K562 (cell line): ENCODE data around the gene BCL2L13. TPM values are rescaled to one million over a fixed set of nuclear protein-coding genes. Genes with fewer than 3 reads are reported as not detected.

ENCODE experiments used
- ATAC-seq: fragments of 200-7000 bp; cut with Tn5 transposase; 3 replicates; pipeline ENCODE4 v1.9.1; 2020; ENCODE audit warnings: moderate library complexity
- BruUV-seq: library from RNA; stranded (reverse); fragments of 400-500 nt; replicated peaks from 2 replicates; lab custom pipeline; 2021; lab: Mats Ljungman, UMichigan
- CTCF ChIA-PET: fragments of 300-600 bp; formaldehyde crosslinking; extraction: SDS; loops from one replicate; lab custom pipeline; 2021; ENCODE audit warnings: low intra/inter-chr PET ratio; lab: Yijun Ruan, JAX
- POLR2A ChIA-PET: fragments of 300-600, 350-650 bp; sonication (Branson Sonifier 250); formaldehyde crosslinking; extraction: SDS; loops from one replicate; lab custom pipeline; 2021; ENCODE audit warnings: antibody characterized with exemption, inconsistent platforms; lab: Yijun Ruan, JAX
- DNase-seq, 4 experiments: peaks; one replicate each; pipeline versions ENCODE4 v3.0.0 to v3.0.0-alpha.2; 2011 to 2018; ENCODE audit warnings: low spot score in 3 of 4, mixed read lengths in 3 of 4; ENCODE audit errors: extremely low read depth in 1 of 4
- FAIRE-seq: peaks from 2 replicates; lab custom pipeline; 2011; peaks lifted over from hg19 to GRCh38; lab: Jason Lieb, UNC
- H2AFZ ChIP-seq: 2 replicates; pipeline ENCODE4 v1.6.0; 2011; ENCODE audit warnings: low read depth, low read length, control low read depth, inconsistent platforms
- H3K27ac ChIP-seq: fragments of 200-600 bp; 3 replicates; pipeline ENCODE4 v1.8.0; 2011; ENCODE audit warnings: low read depth, mild to moderate bottlenecking, control low read depth, inconsistent platforms, low read length, moderate library complexity, mixed read lengths; ENCODE audit errors: extremely low read depth
- H3K27me3 ChIP-seq, 2 experiments: fragments of 300-600 bp in 1 of 2; 2 replicates in 1 of 2; 3 replicates in 1 of 2; pipeline versions ENCODE4 v1.6.0 to v1.8.0; 2011; ENCODE audit warnings: inconsistent platforms in 2 of 2, low read length in 2 of 2, mild to moderate bottlenecking in 1 of 2, mixed read lengths in 1 of 2, moderate library complexity in 1 of 2; ENCODE audit not compliant: control insufficient read depth in 2 of 2, insufficient read depth in 2 of 2
- H3K36me3 ChIP-seq: fragments of 300-600 bp; 3 replicates; pipeline ENCODE4 v1.8.0; 2011; ENCODE audit warnings: mild to moderate bottlenecking, low read length, inconsistent platforms; ENCODE audit not compliant: control insufficient read depth, insufficient read depth
- H3K4me1 ChIP-seq, 2 experiments: fragments of 200-600 bp in 1 of 2; replicated peaks in 1 of 2; 2 replicates in 1 of 2; 3 replicates in 1 of 2; pipeline versions ENCODE4 v1.5.1 to v1.8.0; 2011; ENCODE audit warnings: inconsistent platforms in 2 of 2, low read length in 2 of 2, mild to moderate bottlenecking in 1 of 2, mixed read lengths in 1 of 2, moderate library complexity in 1 of 2; ENCODE audit not compliant: control insufficient read depth in 2 of 2, insufficient read depth in 2 of 2
- H3K4me2 ChIP-seq: 2 replicates; pipeline ENCODE4 v1.6.1; 2011; ENCODE audit warnings: low read length, control low read depth, inconsistent platforms, mixed read lengths; ENCODE audit not compliant: insufficient read depth
- H3K4me3 ChIP-seq: fragments of 200-600 bp; sonication (generic), shearing (Covaris generic); 2 replicates; pipeline ENCODE4 v1.5.1; 2016; ENCODE audit warnings: control low read depth, inconsistent platforms
- H3K79me2 ChIP-seq: fragments of 200-600 bp; 3 replicates; pipeline ENCODE4 v1.8.0; 2011; ENCODE audit warnings: low read length, inconsistent platforms; ENCODE audit not compliant: control insufficient read depth, insufficient read depth
- H3K9ac ChIP-seq, 2 experiments: 2 replicates each; pipeline versions ENCODE4 v1.6.0 to v1.6.1; 2011; ENCODE audit warnings: low read depth in 2 of 2, low read length in 2 of 2, control low read depth in 1 of 2, inconsistent platforms in 1 of 2, mild to moderate bottlenecking in 1 of 2, mixed read lengths in 1 of 2; ENCODE audit not compliant: insufficient read depth in 1 of 2
- H3K9me1 ChIP-seq: one replicate; pipeline ENCODE4 v1.6.0; 2011; ENCODE audit warnings: inconsistent platforms, mild to moderate bottlenecking, low read length, moderate library complexity; ENCODE audit not compliant: control insufficient read depth, insufficient read depth
- H3K9me3 ChIP-seq: replicated peaks from 2 replicates; pipeline ENCODE4 v1.5.1; 2011; ENCODE audit warnings: low read depth, low read length, inconsistent platforms; ENCODE audit not compliant: control insufficient read depth, insufficient read depth
- H4K20me1 ChIP-seq: replicated peaks from 2 replicates; pipeline ENCODE4 v1.6.1; 2011; ENCODE audit warnings: low read length, inconsistent platforms, mixed read lengths; ENCODE audit not compliant: control insufficient read depth, insufficient read depth
- IFI16 ChIP-seq: fragments of 250-450 bp; sonication (Bioruptor Pico); IDR thresholded peaks from 2 replicates; pipeline ENCODE4 v2.1.2; 2022; ENCODE audit warnings: mild to moderate bottlenecking, inconsistent platforms
- MCM5 ChIP-seq: fragments of 450-650 bp; IDR thresholded peaks from 2 replicates; pipeline ENCODE4 v1.6.1; 2016; ENCODE audit warnings: low read depth
- NELFE ChIP-seq: IDR thresholded peaks from 2 replicates; pipeline ENCODE4 v1.6.1; 2011; ENCODE audit warnings: mild to moderate bottlenecking; ENCODE audit not compliant: insufficient read depth, insufficient read length
- NR4A1 ChIP-seq, 2 experiments: fragments of 250-450 bp in 1 of 2; fragments of 450-650 bp in 1 of 2; sonication (Bioruptor Pico) in 1 of 2; IDR thresholded peaks; 2 replicates each; pipeline versions ENCODE4 v1.4.0 to v1.6.1; 2016 to 2020; ENCODE audit warnings: mild to moderate bottlenecking in 2 of 2, missing compliant biosample characterization in 1 of 2, missing genetic modification characterization in 1 of 2, moderate library complexity in 1 of 2
- PHF21A ChIP-seq: fragments of 450-650 bp; IDR thresholded peaks from 2 replicates; pipeline ENCODE4 v1.6.1; 2017; ENCODE audit warnings: low read depth, borderline replicate concordance
- PPARD ChIP-seq: fragments of 250-450 bp; sonication (Bioruptor Pico); IDR thresholded peaks from 2 replicates; pipeline ENCODE4 v1.8.0; 2022; ENCODE audit warnings: inconsistent platforms, mild to moderate bottlenecking, moderate library complexity
- RHOXF2B ChIP-seq: fragments of 250-450 bp; sonication (Bioruptor Pico); conservative IDR thresholded peaks from 2 replicates; pipeline ENCODE4 v1.5.1; 2021
- TOE1 ChIP-seq, 2 experiments: fragments of 450-650 bp in 1 of 2; sonication (generic) in 1 of 2; formaldehyde crosslinking in 1 of 2; IDR thresholded peaks; 2 replicates each; pipeline versions ENCODE4 v1.7.1 to v1.8.0; 2016 to 2022; ENCODE audit warnings: borderline replicate concordance in 2 of 2, mild to moderate bottlenecking in 2 of 2, antibody characterized with exemption in 1 of 2, inconsistent platforms in 1 of 2, low read depth in 1 of 2, missing genetic modification reagents in 1 of 2, moderate library complexity in 1 of 2
- ZKSCAN1 ChIP-seq: fragments of 150-350 bp; IDR thresholded peaks from 2 replicates; pipeline ENCODE4 v1.6.1; 2016; ENCODE audit warnings: low read depth, low read length
- ZKSCAN8 ChIP-seq: fragments of 200-800 bp; sonication (Bioruptor generic); IDR thresholded peaks from 2 replicates; pipeline ENCODE4 v1.6.1; 2016; ENCODE audit warnings: missing genetic modification characterization, missing compliant biosample characterization
- ZNF212 ChIP-seq: fragments of 450-650 bp; formaldehyde crosslinking; IDR thresholded peaks from 2 replicates; pipeline ENCODE4 v1.4.0; 2020; ENCODE audit warnings: mild to moderate bottlenecking
- ZNF41 ChIP-seq: fragments of 250-450 bp; sonication (Bioruptor Pico); conservative IDR thresholded peaks from 2 replicates; pipeline ENCODE4 v1.4.0; 2020; ENCODE audit warnings: mild to moderate bottlenecking
- WGBS: fragments of 100-300 bp; shearing (Covaris generic); methylation state at CpG from one replicate; pipeline ENCODE4 v1.1.6; 2016; ENCODE audit warnings: low coverage, mixed read lengths; ENCODE audit not compliant: insufficient coverage; ENCODE audit errors: missing lambda C conversion rate; 5-methylcytosine and 5-hydroxymethylcytosine counted together
- in situ Hi-C: fragments of 300-500 bp; cut with MboI; formaldehyde crosslinking; loops from 4 replicates; pipeline ENCODE4 v1.15.0; 2018; ENCODE audit warnings: inconsistent platforms, mixed read lengths
- intact Hi-C: fragments of 100-400 bp; cut with micrococcal nuclease; formaldehyde crosslinking; loops from 2 replicates; pipeline ENCODE4 v1.14.2; 2022
- polyA plus RNA-seq, 8 experiments: library from polyadenylated mRNA; depleted of rRNA in 4 of 8; stranded (reverse) in 5 of 8; unstranded in 3 of 8; fragments of >200 nt; fragmentation: Nextera tagmentation in 2 of 8; fragmentation: Illumina TruSeq in 1 of 8; extraction: Ambion mirVana in 2 of 8; extraction: Trizol in 1 of 8; gene quantifications; 2 replicates each; pipeline versions ENCODE4 v1.2.1 to v1.2.3, GENCODE V29; 2011 to 2014; ENCODE audit warnings: inconsistent platforms in 1 of 8, missing spikeins in 1 of 8
- total RNA-seq, 7 experiments: library from RNA; depleted of rRNA in 6 of 7; stranded (reverse); fragments of >200 nt in 6 of 7; fragmentation: Illumina TruSeq in 2 of 7; extraction: Trizol in 2 of 7; gene quantifications; 2 replicates each; pipeline versions ENCODE4 v1.2.1 to v1.2.3, GENCODE V29; 2011 to 2021; ENCODE audit warnings: low replicate concordance in 1 of 7
- TF ChIP-seq, protein P1 (sequence below): fragments of 250-450 bp; sonication (Bioruptor Pico); IDR thresholded peaks from 2 replicates; pipeline ENCODE4 v1.5.0; 2021; ENCODE audit warnings: mild to moderate bottlenecking, borderline replicate concordance
- TF ChIP-seq, protein P2 (sequence below): fragments of 450-650 bp; IDR thresholded peaks from 2 replicates; pipeline ENCODE4 v1.6.1; 2017; ENCODE audit warnings: mild to moderate bottlenecking, moderate library complexity
- TF ChIP-seq, protein P3 (sequence below): conservative IDR thresholded peaks from 2 replicates; pipeline ENCODE4 v1.6.1; 2011; ENCODE audit warnings: low read depth, mild to moderate bottlenecking, low read length; ENCODE audit not compliant: control insufficient read depth

BCL2L13 gene
- total and polyA plus RNA-seq, 9 of the 15 experiments (the other 6 are each of a cell fraction or from before 2014, with no cell fraction given) = 41.5 to 63.4 (median 56.5) TPM

DNA sequence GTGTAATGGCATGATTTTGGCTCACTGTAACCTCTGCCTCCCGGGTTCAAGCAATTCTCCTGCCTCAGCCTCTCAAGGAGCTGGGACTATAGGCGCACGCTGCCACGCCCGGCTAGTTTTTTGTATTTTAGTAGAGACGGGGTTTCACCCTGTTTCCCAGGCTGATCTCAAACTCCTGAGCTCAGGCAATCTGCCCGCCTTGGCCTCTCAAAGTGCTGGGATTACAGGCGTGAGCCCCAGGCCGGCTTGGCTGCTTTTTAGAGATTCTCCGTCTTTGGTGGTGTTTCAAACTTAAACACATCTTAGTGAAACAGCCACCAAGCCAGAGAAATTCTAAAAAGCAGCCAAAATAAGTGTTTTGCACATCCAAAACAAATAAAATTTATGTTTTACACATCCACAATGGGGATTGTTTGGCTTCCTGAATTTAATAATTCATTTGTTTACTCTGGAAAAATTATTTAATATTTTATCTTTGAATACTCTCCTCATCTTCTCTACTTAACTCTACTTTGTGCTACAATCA is 18.4 kb downstream of the BCL2L13 start:
- Histone ChIP-seq H3K4me2 (no peak overlapping the region), H3K27me3 (no peaks in the 10 kb centered on the region), H3K4me3 (no peak overlapping the region), H3K9me3 (no peaks in the 10 kb centered on the region), H3K9ac (no peak overlapping the region), H2AFZ (no peak overlapping the region), H3K79me2 (peaks cover 9% of the 10 kb centered on the region; the same call in 2 of the 3 replicates), H4K20me1 (no peaks in the 10 kb centered on the region), H3K36me3 (peaks cover 48% of the 10 kb centered on the region; the same call in 2 of the 3 replicates), H3K27ac (no peak overlapping the region), H3K4me1 (no peaks in the 10 kb centered on the region), H3K9me1 (no peaks in the 10 kb centered on the region)
- in situ Hi-C loops (no loop called here), intact Hi-C loops (no loop called here)
- DNase-seq (no peak), ATAC-seq (no peak), FAIRE-seq (peak; percentile 23)
- POLR2A ChIA-PET = interaction anchor here (0.6 to 1.2 kb wide), 3 partner anchors 12 to 1449 kb away, joined by 3 to 4 read pairs (median 3); no protein-coding TSS in a partner anchor
- 92% methylated on average over 10 of the region's 10 CpGs for WGBS
- CTCF ChIA-PET = no interaction called here
- TSS peak; percentile 41 for BruUV-seq
- TF ChIP-seq PPARD (CRISPR knock-in tag) (no peak), NR4A1 (CRISPR knock-in tag; IDR thresholded peaks at IDR 0.05) (no peak), NR4A1 (tag; IDR thresholded peaks at IDR 0.05) (no peak), RHOXF2B (CRISPR knock-in tag) (no peak), ZKSCAN1 (no peak), ZKSCAN8 (no peak), ZNF41 (CRISPR knock-in tag) (no peak), PHF21A (no peak), MCM5 (no peak), TOE1 (IDR thresholded peaks at IDR 0.05; ENCODE audit: borderline replicate concordance) (no peak), TOE1 (CRISPR knock-in tag; IDR thresholded peaks at IDR 0.05; ENCODE audit: borderline replicate concordance, low read depth) (no peak), IFI16 (CRISPR knock-in tag) (no peak), NELFE (no peak), ZNF212 (CRISPR knock-in tag) (no peak)
- TF ChIP-seq, protein P1, sequence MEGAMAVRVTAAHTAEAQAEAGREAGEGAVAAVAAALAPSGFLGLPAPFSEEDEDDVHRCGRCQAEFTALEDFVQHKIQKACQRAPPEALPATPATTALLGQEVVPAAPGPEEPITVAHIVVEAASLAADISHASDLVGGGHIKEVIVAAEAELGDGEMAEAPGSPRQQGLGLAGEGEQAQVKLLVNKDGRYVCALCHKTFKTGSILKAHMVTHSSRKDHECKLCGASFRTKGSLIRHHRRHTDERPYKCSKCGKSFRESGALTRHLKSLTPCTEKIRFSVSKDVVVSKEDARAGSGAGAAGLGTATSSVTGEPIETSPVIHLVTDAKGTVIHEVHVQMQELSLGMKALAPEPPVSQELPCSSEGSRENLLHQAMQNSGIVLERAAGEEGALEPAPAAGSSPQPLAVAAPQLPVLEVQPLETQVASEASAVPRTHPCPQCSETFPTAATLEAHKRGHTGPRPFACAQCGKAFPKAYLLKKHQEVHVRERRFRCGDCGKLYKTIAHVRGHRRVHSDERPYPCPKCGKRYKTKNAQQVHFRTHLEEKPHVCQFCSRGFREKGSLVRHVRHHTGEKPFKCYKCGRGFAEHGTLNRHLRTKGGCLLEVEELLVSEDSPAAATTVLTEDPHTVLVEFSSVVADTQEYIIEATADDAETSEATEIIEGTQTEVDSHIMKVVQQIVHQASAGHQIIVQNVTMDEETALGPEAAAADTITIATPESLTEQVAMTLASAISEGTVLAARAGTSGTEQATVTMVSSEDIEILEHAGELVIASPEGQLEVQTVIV (CRISPR knock-in tag) = no peak
- TF ChIP-seq, protein P2, sequence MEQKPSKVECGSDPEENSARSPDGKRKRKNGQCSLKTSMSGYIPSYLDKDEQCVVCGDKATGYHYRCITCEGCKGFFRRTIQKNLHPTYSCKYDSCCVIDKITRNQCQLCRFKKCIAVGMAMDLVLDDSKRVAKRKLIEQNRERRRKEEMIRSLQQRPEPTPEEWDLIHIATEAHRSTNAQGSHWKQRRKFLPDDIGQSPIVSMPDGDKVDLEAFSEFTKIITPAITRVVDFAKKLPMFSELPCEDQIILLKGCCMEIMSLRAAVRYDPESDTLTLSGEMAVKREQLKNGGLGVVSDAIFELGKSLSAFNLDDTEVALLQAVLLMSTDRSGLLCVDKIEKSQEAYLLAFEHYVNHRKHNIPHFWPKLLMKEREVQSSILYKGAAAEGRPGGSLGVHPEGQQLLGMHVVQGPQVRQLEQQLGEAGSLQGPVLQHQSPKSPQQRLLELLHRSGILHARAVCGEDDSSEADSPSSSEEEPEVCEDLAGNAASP = no peak
- TF ChIP-seq, protein P3, sequence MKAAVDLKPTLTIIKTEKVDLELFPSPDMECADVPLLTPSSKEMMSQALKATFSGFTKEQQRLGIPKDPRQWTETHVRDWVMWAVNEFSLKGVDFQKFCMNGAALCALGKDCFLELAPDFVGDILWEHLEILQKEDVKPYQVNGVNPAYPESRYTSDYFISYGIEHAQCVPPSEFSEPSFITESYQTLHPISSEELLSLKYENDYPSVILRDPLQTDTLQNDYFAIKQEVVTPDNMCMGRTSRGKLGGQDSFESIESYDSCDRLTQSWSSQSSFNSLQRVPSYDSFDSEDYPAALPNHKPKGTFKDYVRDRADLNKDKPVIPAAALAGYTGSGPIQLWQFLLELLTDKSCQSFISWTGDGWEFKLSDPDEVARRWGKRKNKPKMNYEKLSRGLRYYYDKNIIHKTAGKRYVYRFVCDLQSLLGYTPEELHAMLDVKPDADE = no peak
